IPS-11a (cell line): Measurements from ENCODE around the gene ZNF778.

Experiments used
- H3K4me3 ChIP-seq: one replicate; pipeline ENCODE4 v1.5.1; 2013; ENCODE audit warnings: low read depth, low read length, control low read depth

ZNF778 gene

GRCh38 chr16:89217388-89218191 lies at the start of gene ZNF778:
Gene ZNF778 (plus strand): TSS chr16:89217703. CDS start chr16:89221128, 3,425 bp downstream.
- H3K4me3 ChIP-seq: peak within 1 kb of the TSS; percentile 89

- H3K4me3 ChIP-seq: no peak overlapping the region
These were observed 48.9 kb upstream of the ZNF778 start for GRCh38 chr16:89168381-89169189.

GRCh38 chr16:89169778-89170177 lies 47.7 kb upstream of the ZNF778 start:
- no peak overlapping the region for H3K4me3 ChIP-seq

- H3K4me3 ChIP-seq: peak overlapping the region; percentile 37
These were observed 46.9 kb upstream of the ZNF778 start for GRCh38 chr16:89170346-89171215.

- peak within 1 kb of the TSS; percentile 37 for H3K4me3 ChIP-seq
These were observed 46.0 kb upstream of the ZNF778 start, which contains the start of gene CDH15 for GRCh38 chr16:89171216-89172170. Gene CDH15 (plus strand): TSS chr16:89171748. CDS start chr16:89171832, 84 bp downstream.

GRCh38 chr16:89172171-89172527 lies 45.4 kb upstream of the ZNF778 start:
- H3K4me3 ChIP-seq: no peak overlapping the region

- H3K4me3 ChIP-seq: no peak overlapping the region
These were observed 44.9 kb upstream of the ZNF778 start for GRCh38 chr16:89172528-89173173.

GRCh38 chr16:89173174-89173921 lies 44.2 kb upstream of the ZNF778 start:
- no peak overlapping the region for H3K4me3 ChIP-seq

- no peak overlapping the region for H3K4me3 ChIP-seq
These were observed 43.3 kb upstream of the ZNF778 start for GRCh38 chr16:89174055-89174827.

- no peak overlapping the region for H3K4me3 ChIP-seq
These were observed 42.6 kb upstream of the ZNF778 start for GRCh38 chr16:89174877-89175276.

GRCh38 chr16:89175280-89176146 lies 42.0 kb upstream of the ZNF778 start:
- H3K4me3 ChIP-seq: no peak overlapping the region

GRCh38 chr16:89176147-89176690 lies 41.3 kb upstream of the ZNF778 start:
- H3K4me3 ChIP-seq: no peak overlapping the region

- H3K4me3 ChIP-seq: no peak overlapping the region
These were observed 40.8 kb upstream of the ZNF778 start for GRCh38 chr16:89176717-89177116.

GRCh38 chr16:89177501-89177900 lies 40.0 kb upstream of the ZNF778 start:
- no peak overlapping the region for H3K4me3 ChIP-seq

GRCh38 chr16:89178453-89179147 lies 38.9 kb upstream of the ZNF778 start:
- H3K4me3 ChIP-seq: no peak overlapping the region

GRCh38 chr16:89179148-89179484 lies 38.4 kb upstream of the ZNF778 start:
- H3K4me3 ChIP-seq: no peak overlapping the region
